Endothelial cell of umbilical vein (primary cell): ENCODE data around the gene MAPKAPK2. TPM values are rescaled to one million over a fixed set of nuclear protein-coding genes. Genes with fewer than 3 reads are reported as not detected.

Experiments used
- BruUV-seq: library from RNA; stranded (reverse); fragments of 400-500 nt; replicated peaks from 2 replicates; lab custom pipeline; 2021; lab: Mats Ljungman, UMichigan
- CTCF ChIA-PET: fragments of 300-600, 350-600 bp; sonication (Branson Sonifier 250); formaldehyde crosslinking; loops from one replicate; lab custom pipeline; 2021; ENCODE audit warnings: antibody characterized with exemption, inconsistent platforms; lab: Charles Lee
- POLR2A ChIA-PET: fragments of 300-600, 350-600 bp; sonication (Branson Sonifier 250); formaldehyde crosslinking; loops from one replicate; lab custom pipeline; 2021; ENCODE audit warnings: antibody characterized with exemption, inconsistent platforms; lab: Charles Lee
- DNase-seq: peaks from one replicate; pipeline ENCODE4 v3.0.0-alpha.2; 2011; ENCODE audit warnings: low read depth, low spot score
- FAIRE-seq: peaks from 2 replicates; lab custom pipeline; 2011; peaks lifted over from hg19 to GRCh38; lab: Jason Lieb, UNC
- H2AFZ ChIP-seq: 2 replicates; pipeline ENCODE4 v1.6.0; 2012; ENCODE audit warnings: low read depth, low read length, control low read depth, inconsistent platforms
- H3K27ac ChIP-seq: 2 replicates; pipeline ENCODE4 v1.5.1; 2011; ENCODE audit warnings: low read depth, mild to moderate bottlenecking, control low read depth, low read length, moderate library complexity; ENCODE audit not compliant: insufficient read depth
- H3K27me3 ChIP-seq, 2 experiments: 2 replicates each; pipeline versions ENCODE4 v1.6.0 to v1.6.1; 2011; ENCODE audit warnings: low read length in 2 of 2, mixed read lengths in 1 of 2; ENCODE audit not compliant: control insufficient read depth in 2 of 2, insufficient read depth in 2 of 2
- H3K36me3 ChIP-seq, 2 experiments: 2 replicates in 1 of 2; 3 replicates in 1 of 2; pipeline ENCODE4 v1.5.1; 2011; ENCODE audit warnings: low read length in 2 of 2, mild to moderate bottlenecking in 1 of 2, moderate library complexity in 1 of 2; ENCODE audit not compliant: control insufficient read depth in 2 of 2, insufficient read depth in 2 of 2; ENCODE audit errors: extremely low read depth in 1 of 2
- H3K4me1 ChIP-seq: 3 replicates; pipeline ENCODE4 v1.5.1; 2011; ENCODE audit warnings: mild to moderate bottlenecking, low read length; ENCODE audit not compliant: control insufficient read depth, insufficient read depth; ENCODE audit errors: extremely low read depth
- H3K4me2 ChIP-seq: 2 replicates; pipeline ENCODE4 v1.6.1; 2011; ENCODE audit warnings: low read length, control low read depth, mixed read lengths; ENCODE audit not compliant: insufficient read depth
- H3K4me3 ChIP-seq, 3 experiments: fragments of 200-600 bp in 1 of 3; sonication (generic), shearing (Covaris generic) in 1 of 3; replicated peaks in 1 of 3; 2 replicates each; pipeline ENCODE4 v1.5.1; 2011 to 2016; ENCODE audit warnings: control low read depth in 3 of 3, low read length in 3 of 3, mild to moderate bottlenecking in 2 of 3, inconsistent platforms in 1 of 3, low read depth in 1 of 3, moderate library complexity in 1 of 3; ENCODE audit not compliant: insufficient read depth in 1 of 3
- H3K79me2 ChIP-seq: 2 replicates; pipeline ENCODE4 v1.6.0; 2012; ENCODE audit warnings: low read length, inconsistent platforms; ENCODE audit not compliant: control insufficient read depth, insufficient read depth
- H3K9ac ChIP-seq: replicated peaks from 2 replicates; pipeline ENCODE3; 2011; ENCODE audit warnings: low read length, control low read depth; ENCODE audit not compliant: insufficient read depth; ENCODE audit errors: extremely low read depth
- H3K9me1 ChIP-seq: replicated peaks from 3 replicates; pipeline ENCODE4 v1.6.0; 2011; ENCODE audit warnings: mild to moderate bottlenecking, low read length; ENCODE audit not compliant: control insufficient read depth, insufficient read depth; ENCODE audit errors: extremely low read depth
- H3K9me3 ChIP-seq: replicated peaks from 2 replicates; pipeline ENCODE4 v1.5.1; 2012; ENCODE audit warnings: low read length, inconsistent platforms; ENCODE audit not compliant: control insufficient read depth, insufficient read depth
- H4K20me1 ChIP-seq: replicated peaks from 2 replicates; pipeline ENCODE3; 2011; ENCODE audit warnings: mild to moderate bottlenecking, low read length; ENCODE audit not compliant: control insufficient read depth, insufficient read depth; ENCODE audit errors: extremely low read depth
- EZH2 ChIP-seq: IDR thresholded peaks from 2 replicates; pipeline ENCODE4 v1.6.1; 2012; ENCODE audit warnings: borderline replicate concordance, low read depth, mild to moderate bottlenecking, moderate library complexity, low read length, inconsistent platforms; ENCODE audit not compliant: severe bottlenecking
- FOS ChIP-seq: IDR thresholded peaks from 2 replicates; pipeline ENCODE4 v1.6.1; 2011; ENCODE audit warnings: mild to moderate bottlenecking, low read length, moderate library complexity, borderline replicate concordance; ENCODE audit not compliant: insufficient read depth
- GATA2 ChIP-seq: IDR thresholded peaks from 2 replicates; pipeline ENCODE4 v1.7.0; 2011; ENCODE audit warnings: low read depth, mild to moderate bottlenecking, moderate library complexity, mixed read lengths, low read length; ENCODE audit not compliant: insufficient read length, insufficient read depth
- JUN ChIP-seq: IDR thresholded peaks from 2 replicates; pipeline ENCODE4 v1.6.1; 2011; ENCODE audit warnings: borderline replicate concordance, low read depth; ENCODE audit not compliant: insufficient read length, insufficient read depth
- MYC ChIP-seq: IDR thresholded peaks from one replicate; pipeline ENCODE4 v1.6.1; 2011; ENCODE audit warnings: mild to moderate bottlenecking, low read depth, low read length
- POLR2A ChIP-seq: IDR thresholded peaks from 2 replicates; pipeline ENCODE4 v1.6.1; 2012; ENCODE audit warnings: low read depth, mild to moderate bottlenecking, control low read depth, low read length
- POLR2AphosphoS5 ChIP-seq: IDR thresholded peaks from 2 replicates; pipeline ENCODE4 v1.6.1; 2012; ENCODE audit warnings: low read depth, mild to moderate bottlenecking, control low read depth, low read length, moderate library complexity; ENCODE audit not compliant: insufficient read depth
- dilution Hi-C: fragments of 300-500 bp; cut with MboI; formaldehyde crosslinking; loops from one replicate; pipeline ENCODE4 v1.15.0; 2019; ENCODE audit warnings: low sequenced_read_pairs; ENCODE audit not compliant: extremely low pct_ligation_motif_present
- intact Hi-C: fragments of 100-400 bp; cut with micrococcal nuclease; formaldehyde crosslinking; loops from one replicate; pipeline ENCODE4 v1.10.0; 2022
- polyA plus RNA-seq, 4 experiments: library from polyadenylated mRNA; depleted of rRNA in 3 of 4; stranded (reverse) in 3 of 4; unstranded in 1 of 4; fragments of >200 nt; gene quantifications; 2 replicates each; pipeline versions ENCODE4 v1.2.1 to v1.2.3, GENCODE V29; 2011 to 2012; ENCODE audit warnings: missing spikeins in 1 of 4
- total RNA-seq: library from RNA; stranded (reverse); gene quantifications from 2 replicates; pipeline ENCODE4 v1.2.3, GENCODE V29; 2021
- TF ChIP-seq, protein P1 (sequence below), 2 donors: IDR thresholded peaks; 1 replicate in 1 of 2; 2 replicates in 1 of 2; pipeline ENCODE4 v1.5.1; 2011; ENCODE audit warnings: low read length in 2 of 2, mild to moderate bottlenecking in 2 of 2, moderate library complexity in 2 of 2, control low read depth in 1 of 2, inconsistent platforms in 1 of 2, low read depth in 1 of 2; ENCODE audit not compliant: insufficient read depth in 1 of 2; ENCODE audit errors: extremely low read depth in 1 of 2
- TF ChIP-seq, protein P2 (sequence below): IDR thresholded peaks from 2 replicates; pipeline ENCODE4 v1.6.1; 2011; ENCODE audit not compliant: insufficient read depth, insufficient read length

Gene MAPKAPK2
- total and polyA plus RNA-seq, 2 donors (not counting 3 experiments of a cell fraction or from before 2014, with no cell fraction given): 52.9 to 69.1 TPM

DNA sequence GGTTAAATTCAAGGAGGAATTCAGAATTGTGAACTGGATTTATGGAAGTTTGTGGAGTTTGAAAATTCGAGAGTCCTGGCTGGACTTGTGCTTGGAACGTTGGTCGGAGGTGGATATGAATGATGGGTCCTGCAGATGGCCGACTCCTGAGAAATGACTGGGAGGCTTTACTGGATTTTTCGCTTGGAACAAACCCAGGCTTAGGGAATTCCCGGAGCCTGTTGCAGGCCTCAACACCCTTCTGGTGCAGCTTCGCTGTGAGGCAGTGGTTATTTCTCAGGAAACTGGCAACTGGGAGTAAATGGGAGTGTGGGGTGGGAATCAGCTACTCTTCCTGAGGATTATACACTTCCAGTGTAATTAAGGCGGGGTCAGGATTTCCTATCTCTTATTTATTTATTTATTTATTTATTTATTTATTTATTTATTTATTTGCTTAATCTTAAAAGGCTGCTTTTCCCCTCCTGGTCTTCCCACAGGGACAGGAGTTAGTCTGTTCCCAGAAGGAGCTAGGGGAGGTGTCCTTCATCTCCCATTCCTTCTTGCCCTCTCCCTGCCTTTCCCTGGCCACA lies 21.1 kb downstream of the MAPKAPK2 start:
- Histone ChIP-seq H3K4me2 (no peak overlapping the region), H3K27ac (no peak overlapping the region), H3K9me3 (no peaks in the 10 kb centered on the region), H3K27me3 (no peaks in the 10 kb centered on the region), H3K4me1 (peaks cover 15% of the 10 kb centered on the region), H3K4me3 (no peak overlapping the region), H3K36me3 (no peaks in the 10 kb centered on the region), H2AFZ (no peak overlapping the region), H3K9ac (no peak overlapping the region), H3K9me1 (no peaks in the 10 kb centered on the region), H4K20me1 (peaks cover 2% of the 10 kb centered on the region), H3K79me2 (peaks cover 68% of the 10 kb centered on the region)
- no TSS peak for BruUV-seq
- no peak for DNase-seq
- dilution Hi-C loops (no loop called here), intact Hi-C loops (no loop called here)
- FAIRE-seq: no peak
- TF ChIP-seq POLR2A: no peak
- ChIA-PET POLR2A (no interaction called here), CTCF (interaction anchor here (0.5 to 1.0 kb wide), 2 partner anchors 206 to 335 kb away, joined by 3 to 4 read pairs; no protein-coding TSS in a partner anchor)

GRCh38 chr1:206706298-206706791 lies 21.6 kb downstream of the MAPKAPK2 start:
- Histone ChIP-seq H3K79me2 (peaks cover 70% of the 10 kb centered on the region), H2AFZ (no peak overlapping the region), H3K9ac (no peak overlapping the region), H3K9me3 (no peaks in the 10 kb centered on the region), H3K9me1 (no peaks in the 10 kb centered on the region), H3K27me3 (no peaks in the 10 kb centered on the region), H3K4me2 (no peak overlapping the region), H4K20me1 (peaks cover 2% of the 10 kb centered on the region), H3K36me3 (no peaks in the 10 kb centered on the region), H3K4me3 (no peak overlapping the region), H3K27ac (no peak overlapping the region), H3K4me1 (peaks cover 15% of the 10 kb centered on the region)
- CTCF ChIA-PET: interaction anchor here (0.5 kb wide), 1 partner anchor 335 kb away, joined by 3 read pairs; no protein-coding TSS in a partner anchor
- BruUV-seq: no TSS peak
- FAIRE-seq: no peak
- dilution Hi-C loops: no loop called here
- intact Hi-C loops: no loop called here
- DNase-seq: no peak
- POLR2A ChIA-PET: no interaction called here
- TF ChIP-seq POLR2A (no peak), EZH2 (no peak), POLR2AphosphoS5 (no peak), FOS (no peak), GATA2 (no peak), MYC (no peak), JUN (no peak)
- TF ChIP-seq, protein P1, sequence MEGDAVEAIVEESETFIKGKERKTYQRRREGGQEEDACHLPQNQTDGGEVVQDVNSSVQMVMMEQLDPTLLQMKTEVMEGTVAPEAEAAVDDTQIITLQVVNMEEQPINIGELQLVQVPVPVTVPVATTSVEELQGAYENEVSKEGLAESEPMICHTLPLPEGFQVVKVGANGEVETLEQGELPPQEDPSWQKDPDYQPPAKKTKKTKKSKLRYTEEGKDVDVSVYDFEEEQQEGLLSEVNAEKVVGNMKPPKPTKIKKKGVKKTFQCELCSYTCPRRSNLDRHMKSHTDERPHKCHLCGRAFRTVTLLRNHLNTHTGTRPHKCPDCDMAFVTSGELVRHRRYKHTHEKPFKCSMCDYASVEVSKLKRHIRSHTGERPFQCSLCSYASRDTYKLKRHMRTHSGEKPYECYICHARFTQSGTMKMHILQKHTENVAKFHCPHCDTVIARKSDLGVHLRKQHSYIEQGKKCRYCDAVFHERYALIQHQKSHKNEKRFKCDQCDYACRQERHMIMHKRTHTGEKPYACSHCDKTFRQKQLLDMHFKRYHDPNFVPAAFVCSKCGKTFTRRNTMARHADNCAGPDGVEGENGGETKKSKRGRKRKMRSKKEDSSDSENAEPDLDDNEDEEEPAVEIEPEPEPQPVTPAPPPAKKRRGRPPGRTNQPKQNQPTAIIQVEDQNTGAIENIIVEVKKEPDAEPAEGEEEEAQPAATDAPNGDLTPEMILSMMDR (IDR thresholded peaks at IDR 0.05; ENCODE audit: extremely low read depth in 1 of 2, insufficient read depth in 1 of 2, low read depth in 1 of 2, low read length in 2 of 2): no peak
- TF ChIP-seq, protein P2, sequence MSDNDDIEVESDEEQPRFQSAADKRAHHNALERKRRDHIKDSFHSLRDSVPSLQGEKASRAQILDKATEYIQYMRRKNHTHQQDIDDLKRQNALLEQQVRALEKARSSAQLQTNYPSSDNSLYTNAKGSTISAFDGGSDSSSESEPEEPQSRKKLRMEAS: no peak
